Endothelial cell of umbilical vein (primary cell): ENCODE measurements around the gene TNIP3. TPM values are rescaled to one million over a fixed set of nuclear protein-coding genes. Genes with fewer than 3 reads are reported as not detected.

Source experiments
- BruUV-seq: library from RNA; stranded (reverse); fragments of 400-500 nt; replicated peaks from 2 replicates; lab custom pipeline; 2021; lab: Mats Ljungman, UMichigan
- CTCF ChIA-PET: fragments of 300-600, 350-600 bp; sonication (Branson Sonifier 250); formaldehyde crosslinking; loops from one replicate; lab custom pipeline; 2021; ENCODE audit warnings: antibody characterized with exemption, inconsistent platforms; lab: Charles Lee
- POLR2A ChIA-PET: fragments of 300-600, 350-600 bp; sonication (Branson Sonifier 250); formaldehyde crosslinking; loops from one replicate; lab custom pipeline; 2021; ENCODE audit warnings: antibody characterized with exemption, inconsistent platforms; lab: Charles Lee
- DNase-seq: peaks from one replicate; pipeline ENCODE4 v3.0.0-alpha.2; 2011; ENCODE audit warnings: low read depth, low spot score
- FAIRE-seq: peaks from 2 replicates; lab custom pipeline; 2011; peaks lifted over from hg19 to GRCh38; lab: Jason Lieb, UNC
- H2AFZ ChIP-seq: 2 replicates; pipeline ENCODE4 v1.6.0; 2012; ENCODE audit warnings: low read depth, low read length, control low read depth, inconsistent platforms
- H3K27ac ChIP-seq: 2 replicates; pipeline ENCODE4 v1.5.1; 2011; ENCODE audit warnings: low read depth, mild to moderate bottlenecking, control low read depth, low read length, moderate library complexity; ENCODE audit not compliant: insufficient read depth
- H3K27me3 ChIP-seq, 2 experiments: 2 replicates each; pipeline versions ENCODE4 v1.6.0 to v1.6.1; 2011; ENCODE audit warnings: low read length in 2 of 2, mixed read lengths in 1 of 2; ENCODE audit not compliant: control insufficient read depth in 2 of 2, insufficient read depth in 2 of 2
- H3K36me3 ChIP-seq, 2 experiments: 2 replicates in 1 of 2; 3 replicates in 1 of 2; pipeline ENCODE4 v1.5.1; 2011; ENCODE audit warnings: low read length in 2 of 2, mild to moderate bottlenecking in 1 of 2, moderate library complexity in 1 of 2; ENCODE audit not compliant: control insufficient read depth in 2 of 2, insufficient read depth in 2 of 2; ENCODE audit errors: extremely low read depth in 1 of 2
- H3K4me1 ChIP-seq: 3 replicates; pipeline ENCODE4 v1.5.1; 2011; ENCODE audit warnings: mild to moderate bottlenecking, low read length; ENCODE audit not compliant: control insufficient read depth, insufficient read depth; ENCODE audit errors: extremely low read depth
- H3K4me2 ChIP-seq: 2 replicates; pipeline ENCODE4 v1.6.1; 2011; ENCODE audit warnings: low read length, control low read depth, mixed read lengths; ENCODE audit not compliant: insufficient read depth
- H3K4me3 ChIP-seq, 3 experiments: fragments of 200-600 bp in 1 of 3; sonication (generic), shearing (Covaris generic) in 1 of 3; replicated peaks in 1 of 3; 2 replicates each; pipeline ENCODE4 v1.5.1; 2011 to 2016; ENCODE audit warnings: control low read depth in 3 of 3, low read length in 3 of 3, mild to moderate bottlenecking in 2 of 3, inconsistent platforms in 1 of 3, low read depth in 1 of 3, moderate library complexity in 1 of 3; ENCODE audit not compliant: insufficient read depth in 1 of 3
- H3K79me2 ChIP-seq: 2 replicates; pipeline ENCODE4 v1.6.0; 2012; ENCODE audit warnings: low read length, inconsistent platforms; ENCODE audit not compliant: control insufficient read depth, insufficient read depth
- H3K9ac ChIP-seq: replicated peaks from 2 replicates; pipeline ENCODE3; 2011; ENCODE audit warnings: low read length, control low read depth; ENCODE audit not compliant: insufficient read depth; ENCODE audit errors: extremely low read depth
- H3K9me1 ChIP-seq: replicated peaks from 3 replicates; pipeline ENCODE4 v1.6.0; 2011; ENCODE audit warnings: mild to moderate bottlenecking, low read length; ENCODE audit not compliant: control insufficient read depth, insufficient read depth; ENCODE audit errors: extremely low read depth
- H3K9me3 ChIP-seq: replicated peaks from 2 replicates; pipeline ENCODE4 v1.5.1; 2012; ENCODE audit warnings: low read length, inconsistent platforms; ENCODE audit not compliant: control insufficient read depth, insufficient read depth
- H4K20me1 ChIP-seq: replicated peaks from 2 replicates; pipeline ENCODE3; 2011; ENCODE audit warnings: mild to moderate bottlenecking, low read length; ENCODE audit not compliant: control insufficient read depth, insufficient read depth; ENCODE audit errors: extremely low read depth
- EZH2 ChIP-seq: IDR thresholded peaks from 2 replicates; pipeline ENCODE4 v1.6.1; 2012; ENCODE audit warnings: borderline replicate concordance, low read depth, mild to moderate bottlenecking, moderate library complexity, low read length, inconsistent platforms; ENCODE audit not compliant: severe bottlenecking
- FOS ChIP-seq: IDR thresholded peaks from 2 replicates; pipeline ENCODE4 v1.6.1; 2011; ENCODE audit warnings: mild to moderate bottlenecking, low read length, moderate library complexity, borderline replicate concordance; ENCODE audit not compliant: insufficient read depth
- GATA2 ChIP-seq: IDR thresholded peaks from 2 replicates; pipeline ENCODE4 v1.7.0; 2011; ENCODE audit warnings: low read depth, mild to moderate bottlenecking, moderate library complexity, mixed read lengths, low read length; ENCODE audit not compliant: insufficient read length, insufficient read depth
- JUN ChIP-seq: IDR thresholded peaks from 2 replicates; pipeline ENCODE4 v1.6.1; 2011; ENCODE audit warnings: borderline replicate concordance, low read depth; ENCODE audit not compliant: insufficient read length, insufficient read depth
- POLR2A ChIP-seq: IDR thresholded peaks from 2 replicates; pipeline ENCODE4 v1.6.1; 2012; ENCODE audit warnings: low read depth, mild to moderate bottlenecking, control low read depth, low read length
- dilution Hi-C: fragments of 300-500 bp; cut with MboI; formaldehyde crosslinking; loops from one replicate; pipeline ENCODE4 v1.15.0; 2019; ENCODE audit warnings: low sequenced_read_pairs; ENCODE audit not compliant: extremely low pct_ligation_motif_present
- intact Hi-C: fragments of 100-400 bp; cut with micrococcal nuclease; formaldehyde crosslinking; loops from one replicate; pipeline ENCODE4 v1.10.0; 2022
- polyA plus RNA-seq, 4 experiments: library from polyadenylated mRNA; depleted of rRNA in 3 of 4; stranded (reverse) in 3 of 4; unstranded in 1 of 4; fragments of >200 nt; gene quantifications; 2 replicates each; pipeline versions ENCODE4 v1.2.1 to v1.2.3, GENCODE V29; 2011 to 2012; ENCODE audit warnings: missing spikeins in 1 of 4
- total RNA-seq: library from RNA; stranded (reverse); gene quantifications from 2 replicates; pipeline ENCODE4 v1.2.3, GENCODE V29; 2021
- TF ChIP-seq, protein P1 (sequence below): IDR thresholded peaks from 2 replicates; pipeline ENCODE4 v1.6.1; 2011; ENCODE audit not compliant: insufficient read depth, insufficient read length
- TF ChIP-seq, protein P2 (sequence below), 2 donors: IDR thresholded peaks; 1 replicate in 1 of 2; 2 replicates in 1 of 2; pipeline ENCODE4 v1.5.1; 2011; ENCODE audit warnings: low read length in 2 of 2, mild to moderate bottlenecking in 2 of 2, moderate library complexity in 2 of 2, control low read depth in 1 of 2, inconsistent platforms in 1 of 2, low read depth in 1 of 2; ENCODE audit not compliant: insufficient read depth in 1 of 2; ENCODE audit errors: extremely low read depth in 1 of 2

TNIP3 gene
- total and polyA plus RNA-seq, 2 donors (not counting 3 experiments of a cell fraction or from before 2014, with no cell fraction given) = not detected

GRCh38 chr4:121189326-121190215 lies 25.4 kb upstream of the TNIP3 start:
- H3K27me3 ChIP-seq = peaks cover 5 to 22% of the 10 kb centered on the region in 2 experiments
- FAIRE-seq (no peak), DNase-seq (no peak)
- H3K9me3 ChIP-seq = no peaks in the 10 kb centered on the region
- H3K4me3 ChIP-seq = no peak overlapping the region
- H3K4me2 ChIP-seq = no peak overlapping the region
- H4K20me1 ChIP-seq = no peaks in the 10 kb centered on the region
- dilution Hi-C loops = no loop called here
- no peak overlapping the region for H2AFZ ChIP-seq
- H3K36me3 ChIP-seq = no peaks in the 10 kb centered on the region
- H3K4me1 ChIP-seq = no peaks in the 10 kb centered on the region
- TF ChIP-seq GATA2 (no peak), EZH2 (no peak), POLR2A (no peak), JUN (no peak), FOS (no peak)
- TF ChIP-seq, protein P1, sequence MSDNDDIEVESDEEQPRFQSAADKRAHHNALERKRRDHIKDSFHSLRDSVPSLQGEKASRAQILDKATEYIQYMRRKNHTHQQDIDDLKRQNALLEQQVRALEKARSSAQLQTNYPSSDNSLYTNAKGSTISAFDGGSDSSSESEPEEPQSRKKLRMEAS = no peak
- TF ChIP-seq, protein P2, sequence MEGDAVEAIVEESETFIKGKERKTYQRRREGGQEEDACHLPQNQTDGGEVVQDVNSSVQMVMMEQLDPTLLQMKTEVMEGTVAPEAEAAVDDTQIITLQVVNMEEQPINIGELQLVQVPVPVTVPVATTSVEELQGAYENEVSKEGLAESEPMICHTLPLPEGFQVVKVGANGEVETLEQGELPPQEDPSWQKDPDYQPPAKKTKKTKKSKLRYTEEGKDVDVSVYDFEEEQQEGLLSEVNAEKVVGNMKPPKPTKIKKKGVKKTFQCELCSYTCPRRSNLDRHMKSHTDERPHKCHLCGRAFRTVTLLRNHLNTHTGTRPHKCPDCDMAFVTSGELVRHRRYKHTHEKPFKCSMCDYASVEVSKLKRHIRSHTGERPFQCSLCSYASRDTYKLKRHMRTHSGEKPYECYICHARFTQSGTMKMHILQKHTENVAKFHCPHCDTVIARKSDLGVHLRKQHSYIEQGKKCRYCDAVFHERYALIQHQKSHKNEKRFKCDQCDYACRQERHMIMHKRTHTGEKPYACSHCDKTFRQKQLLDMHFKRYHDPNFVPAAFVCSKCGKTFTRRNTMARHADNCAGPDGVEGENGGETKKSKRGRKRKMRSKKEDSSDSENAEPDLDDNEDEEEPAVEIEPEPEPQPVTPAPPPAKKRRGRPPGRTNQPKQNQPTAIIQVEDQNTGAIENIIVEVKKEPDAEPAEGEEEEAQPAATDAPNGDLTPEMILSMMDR (IDR thresholded peaks at IDR 0.05; ENCODE audit: extremely low read depth in 1 of 2, insufficient read depth in 1 of 2, low read depth in 1 of 2, low read length in 2 of 2) = no peak
- H3K9ac ChIP-seq = no peak overlapping the region
- no peak overlapping the region for H3K27ac ChIP-seq
- intact Hi-C loops = loop anchor here (5.0 kb wide), 1 partner anchor 548 kb away; no protein-coding TSS in a partner anchor
- H3K9me1 ChIP-seq = no peaks in the 10 kb centered on the region
- no TSS peak for BruUV-seq
- no peaks in the 10 kb centered on the region for H3K79me2 ChIP-seq
- POLR2A ChIA-PET = no interaction called here
- CTCF ChIA-PET = interaction anchor here (1.5 to 1.8 kb wide), 2 partner anchors 25 to 63 kb away, joined by 4 read pairs; partner anchors contain the start of gene TNIP3
